Smooth muscle cell (in vitro differentiated cells): ENCODE results near the gene ZNF585A. TPM values are rescaled to one million over a fixed set of nuclear protein-coding genes. Genes with fewer than 3 reads are reported as not detected.
A peak's percentile ranks its signal among the peaks of the same experiment; 100 is the strongest.

Source experiments
- DNase-seq: peaks from one replicate; lab custom pipeline; 2025; ENCODE audit not compliant: unreplicated experiment; lab: John Stamatoyannopoulos, UW
- H2AFZ ChIP-seq: fragments of 200-600 bp; sonication (generic); 2 replicates; pipeline ENCODE4 v1.6.0; 2016; ENCODE audit warnings: antibody characterized with exemption, low read depth, mild to moderate bottlenecking
- H3F3A ChIP-seq: fragments of 200-600 bp; sonication (generic); 2 replicates; pipeline ENCODE4 v1.6.0; 2017; ENCODE audit warnings: antibody characterized with exemption, low read depth
- H3K27ac ChIP-seq: fragments of 200-600 bp; sonication (generic); 2 replicates; pipeline ENCODE4 v1.5.1; 2016; ENCODE audit warnings: low read depth, mild to moderate bottlenecking
- H3K27me3 ChIP-seq: fragments of 200-600 bp; sonication (generic); 2 replicates; pipeline ENCODE4 v1.6.1; 2016; ENCODE audit warnings: low read depth, mild to moderate bottlenecking
- H3K36me3 ChIP-seq: fragments of 200-600 bp; sonication (generic); 2 replicates; pipeline ENCODE4 v1.5.1; 2016; ENCODE audit warnings: low read depth
- H3K4me1 ChIP-seq: fragments of 200-600 bp; sonication (generic); 2 replicates; pipeline ENCODE4 v1.5.1; 2016; ENCODE audit warnings: low read depth
- H3K4me2 ChIP-seq: fragments of 200-600 bp; sonication (generic); 2 replicates; pipeline ENCODE4 v1.6.0; 2016; ENCODE audit warnings: mild to moderate bottlenecking
- H3K4me3 ChIP-seq: fragments of 200-600 bp; sonication (generic); 2 replicates; pipeline ENCODE4 v1.5.1; 2016; ENCODE audit warnings: mild to moderate bottlenecking
- H3K79me2 ChIP-seq: fragments of 200-600 bp; sonication (generic); 2 replicates; pipeline ENCODE4 v1.6.0; 2016; ENCODE audit warnings: low read depth, mild to moderate bottlenecking
- H3K9ac ChIP-seq: fragments of 200-600 bp; sonication (generic); 2 replicates; pipeline ENCODE4 v1.6.0; 2016; ENCODE audit warnings: low read depth
- H3K9me3 ChIP-seq: fragments of 200-600 bp; sonication (generic); replicated peaks from 2 replicates; pipeline ENCODE4 v1.5.1; 2016; ENCODE audit warnings: low read depth
- H4K20me1 ChIP-seq: fragments of 200-600 bp; sonication (generic); 2 replicates; pipeline ENCODE4 v1.6.0; 2016; ENCODE audit warnings: low read depth
- CTCF ChIP-seq: fragments of 200-600 bp; sonication (generic); IDR thresholded peaks from 2 replicates; pipeline ENCODE4 v1.5.1; 2017; ENCODE audit warnings: borderline replicate concordance, mild to moderate bottlenecking, antibody characterized with exemption; ENCODE audit not compliant: insufficient read depth, poor library complexity, severe bottlenecking
- WGBS: methylation state at CpG from one replicate; pipeline ENCODE4 v1.1.7; 2016; ENCODE audit warnings: low lambda C conversion rate; 5-methylcytosine and 5-hydroxymethylcytosine counted together
- polyA plus RNA-seq: library from polyadenylated mRNA; unstranded; fragments of >200 nt; fragmentation: Nextera tagmentation; extraction: Ambion mirVana; gene quantifications from 2 replicates; pipeline ENCODE4 v1.2.1, GENCODE V29; 2016
- total RNA-seq: library from RNA; depleted of rRNA; stranded (reverse); fragments of >200 nt; gene quantifications from 2 replicates; pipeline ENCODE4 v1.2.3, GENCODE V29; 2014

Gene ZNF585A
- 7.6 and 19.8 TPM in 2 replicates for total RNA-seq
- 12.2 and 17.4 TPM in 2 replicates for polyA plus RNA-seq

- Histone ChIP-seq H3K27me3 (no peaks in the 10 kb centered on the region), H3K9ac (peak within 1 kb of the TSS; percentile 59), H3K4me2 (peak within 1 kb of the TSS; percentile 88), H2AFZ (peak within 1 kb of the TSS; percentile 99), H3K4me3 (peak within 1 kb of the TSS; percentile 87), H3F3A (no peaks in the 10 kb centered on the region), H3K79me2 (no peaks in the 10 kb centered on the region), H4K20me1 (no peaks in the 10 kb centered on the region), H3K36me3 (peaks cover 21% of the 10 kb centered on the region), H3K4me1 (no peaks in the 10 kb centered on the region), H3K27ac (no peak within 1 kb of the TSS), H3K9me3 (no peaks in the 10 kb centered on the region)
- TF ChIP-seq CTCF, result no peak
- WGBS, result 10% methylated on average over 30 of the region's 30 CpGs
- DNase-seq, result peak; percentile 21
These were observed at the start of gene ZNF585A for GRCh38 chr19:37172368-37173366. ZNF585A (minus strand) TSS chr19:37172695; CDS start chr19:37169910, 2,785 bp downstream.

GRCh38 chr19:37221136-37221535 is 48.6 kb upstream of the ZNF585A start:
- 94% methylated on average over 2 of the region's 2 CpGs for WGBS
- Histone ChIP-seq H3K4me1 (peaks cover 7% of the 10 kb centered on the region), H3F3A (no peaks in the 10 kb centered on the region), H4K20me1 (no peaks in the 10 kb centered on the region), H3K79me2 (peaks cover 42% of the 10 kb centered on the region), H3K27ac (no peak overlapping the region), H3K27me3 (no peaks in the 10 kb centered on the region), H3K4me2 (no peak overlapping the region), H3K9me3 (no peaks in the 10 kb centered on the region), H3K4me3 (no peak overlapping the region), H3K36me3 (peaks cover 25% of the 10 kb centered on the region), H3K9ac (no peak overlapping the region), H2AFZ (no peak overlapping the region)
- no peak for TF ChIP-seq CTCF
- DNase-seq, result no peak

GRCh38 chr19:37220383-37220782 is 47.9 kb upstream of the ZNF585A start:
- TF ChIP-seq CTCF, result no peak
- Histone ChIP-seq H3K79me2 (peaks cover 42% of the 10 kb centered on the region), H3K27me3 (no peaks in the 10 kb centered on the region), H3K4me2 (no peak overlapping the region), H3K27ac (no peak overlapping the region), H3K4me3 (no peak overlapping the region), H3K9me3 (no peaks in the 10 kb centered on the region), H2AFZ (no peak overlapping the region), H3F3A (no peaks in the 10 kb centered on the region), H3K36me3 (peaks cover 17% of the 10 kb centered on the region), H3K4me1 (peaks cover 7% of the 10 kb centered on the region), H3K9ac (no peak overlapping the region), H4K20me1 (no peaks in the 10 kb centered on the region)
- WGBS, result 97% methylated on average over 3 of the region's 3 CpGs
- no peak for DNase-seq

- Histone ChIP-seq H2AFZ (peak overlapping the region; percentile 86), H3K27ac (peak overlapping the region; percentile 45), H3K27me3 (no peaks in the 10 kb centered on the region), H3K9ac (peak overlapping the region; percentile 58), H3K4me2 (peak overlapping the region; percentile 84), H3K36me3 (peaks cover 9% of the 10 kb centered on the region), H3K9me3 (no peaks in the 10 kb centered on the region), H3K4me1 (peaks cover 7% of the 10 kb centered on the region), H4K20me1 (no peaks in the 10 kb centered on the region), H3K4me3 (peak overlapping the region; percentile 86), H3F3A (no peaks in the 10 kb centered on the region), H3K79me2 (peaks cover 34% of the 10 kb centered on the region)
- 61% methylated on average over 6 of the region's 6 CpGs for WGBS
- no peak for TF ChIP-seq CTCF
- no peak for DNase-seq
These were observed 46.1 kb upstream of the ZNF585A start for GRCh38 chr19:37218592-37218935.
